ENCODE results near the gene TGM2.

GRCh38 chr20:38128691-38129090, 36.4 kb downstream of the TGM2 start:
- TF ChIP-seq, protein P1, sequence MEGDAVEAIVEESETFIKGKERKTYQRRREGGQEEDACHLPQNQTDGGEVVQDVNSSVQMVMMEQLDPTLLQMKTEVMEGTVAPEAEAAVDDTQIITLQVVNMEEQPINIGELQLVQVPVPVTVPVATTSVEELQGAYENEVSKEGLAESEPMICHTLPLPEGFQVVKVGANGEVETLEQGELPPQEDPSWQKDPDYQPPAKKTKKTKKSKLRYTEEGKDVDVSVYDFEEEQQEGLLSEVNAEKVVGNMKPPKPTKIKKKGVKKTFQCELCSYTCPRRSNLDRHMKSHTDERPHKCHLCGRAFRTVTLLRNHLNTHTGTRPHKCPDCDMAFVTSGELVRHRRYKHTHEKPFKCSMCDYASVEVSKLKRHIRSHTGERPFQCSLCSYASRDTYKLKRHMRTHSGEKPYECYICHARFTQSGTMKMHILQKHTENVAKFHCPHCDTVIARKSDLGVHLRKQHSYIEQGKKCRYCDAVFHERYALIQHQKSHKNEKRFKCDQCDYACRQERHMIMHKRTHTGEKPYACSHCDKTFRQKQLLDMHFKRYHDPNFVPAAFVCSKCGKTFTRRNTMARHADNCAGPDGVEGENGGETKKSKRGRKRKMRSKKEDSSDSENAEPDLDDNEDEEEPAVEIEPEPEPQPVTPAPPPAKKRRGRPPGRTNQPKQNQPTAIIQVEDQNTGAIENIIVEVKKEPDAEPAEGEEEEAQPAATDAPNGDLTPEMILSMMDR (IDR thresholded peaks at IDR 0.05): no peak
- no peak for TF ChIP-seq POLR2A (IDR thresholded peaks at IDR 0.05)
